Measurements from ENCODE around the gene C16orf54. TPM values are rescaled to one million over a fixed set of nuclear protein-coding genes. Genes with fewer than 3 reads are reported as not detected.

C16orf54 gene
- total RNA-seq, 1 experiment from 2014 or later, result not detected

Other genes with a start within 250 kb of the C16orf54 start
- gene NPIPB12, start 239.6 kb downstream of the C16orf54 start, total RNA-seq (2021), result 51.3 and 55.1 TPM in 2 replicates
- 0.77 and 1.1 TPM in 2 replicates for gene SPN, start 82.7 kb downstream of the C16orf54 start, total RNA-seq (2021)
- 107 TPM in 2 replicates for gene QPRT, start 66.8 kb downstream of the C16orf54 start, total RNA-seq (2021)
- not detected in 2 replicates for gene ZG16, start 32.3 kb upstream of the C16orf54 start, total RNA-seq (2021)
- gene KIF22, start 44.8 kb upstream of the C16orf54 start, total RNA-seq (2021), result 148 and 151 TPM in 2 replicates
- gene MAZ, start 60.5 kb upstream of the C16orf54 start, total RNA-seq (2021), result 412 and 414 TPM in 2 replicates
- 10.7 and 14.6 TPM in 2 replicates for gene PRRT2, start 66.2 kb upstream of the C16orf54 start, total RNA-seq (2021)
- 65.3 and 67.8 TPM in 2 replicates for gene PAGR1, start 70.2 kb upstream of the C16orf54 start, total RNA-seq (2021)
- gene MVP, start 74.5 kb upstream of the C16orf54 start, total RNA-seq (2021), result 2.5 and 3.1 TPM in 2 replicates
- gene CDIPT, start 117.2 kb upstream of the C16orf54 start, total RNA-seq (2021), result 70.0 and 70.6 TPM in 2 replicates
- 44.7 and 50.8 TPM in 2 replicates for gene SEZ6L2, start 153.6 kb upstream of the C16orf54 start, total RNA-seq (2021)
- gene ASPHD1, start 154.5 kb upstream of the C16orf54 start, total RNA-seq (2021), result 16.7 and 17.9 TPM in 2 replicates
- gene KCTD13, start 180.2 kb upstream of the C16orf54 start, total RNA-seq (2021), result 16.8 and 18.3 TPM in 2 replicates
- gene TMEM219, start 216.1 kb upstream of the C16orf54 start, total RNA-seq (2021), result 82.1 and 89.1 TPM in 2 replicates
- gene TAOK2, start 227.9 kb upstream of the C16orf54 start, total RNA-seq (2021), result 43.1 and 43.9 TPM in 2 replicates
- 18.5 and 21.6 TPM in 2 replicates for gene HIRIP3, start 249.6 kb upstream of the C16orf54 start, total RNA-seq (2021)

Measured in H9 (cell line).